SK-N-MC (cell line): ENCODE measurements around the gene TMEM131L.

Experiments
- DNase-seq: peaks from one replicate; pipeline ENCODE4 v3.0.0-alpha.2; 2011; ENCODE audit warnings: low read depth, low spot score
- H3K27ac ChIP-seq: fragments of 200-600 bp; sonication (generic); 2 replicates; pipeline ENCODE4 v1.5.1; 2016; ENCODE audit warnings: mixed run types
- H3K36me3 ChIP-seq: fragments of 200-600 bp; sonication (generic); 2 replicates; pipeline ENCODE4 v1.6.1; 2017; ENCODE audit warnings: antibody characterized with exemption, low read length, mixed read lengths; ENCODE audit not compliant: insufficient read depth
- H3K4me3 ChIP-seq: fragments of 200-600 bp; sonication (generic); 2 replicates; pipeline ENCODE4 v1.5.1; 2016
- H3K9ac ChIP-seq: fragments of 200-600 bp; sonication (generic); 2 replicates; pipeline ENCODE4 v1.8.0; 2017; ENCODE audit warnings: mixed run types, mixed read lengths; ENCODE audit not compliant: insufficient read length
- H3K9me3 ChIP-seq: fragments of 200-600 bp; sonication (generic); 2 replicates; pipeline ENCODE4 v1.6.1; 2017; ENCODE audit warnings: low read depth, mild to moderate bottlenecking, antibody characterized with exemption, low read length, moderate library complexity, mixed read lengths
- EZH2 ChIP-seq: fragments of 200-600 bp; sonication (generic); IDR thresholded peaks from one replicate; pipeline ENCODE4 v1.6.1; 2017; ENCODE audit warnings: antibody characterized with exemption
- FOXP2 ChIP-seq: optimal IDR thresholded peaks from 2 replicates; pipeline ENCODE3; 2011; ENCODE audit warnings: mild to moderate bottlenecking, moderate library complexity; ENCODE audit not compliant: insufficient read depth; ENCODE audit errors: extremely low read length, control extremely low read depth
- POLR2AphosphoS5 ChIP-seq: IDR thresholded peaks from 2 replicates; pipeline ENCODE4 v1.6.1; 2012; ENCODE audit warnings: mild to moderate bottlenecking, low read depth, low read length, borderline replicate concordance

The TMEM131L gene

DNA sequence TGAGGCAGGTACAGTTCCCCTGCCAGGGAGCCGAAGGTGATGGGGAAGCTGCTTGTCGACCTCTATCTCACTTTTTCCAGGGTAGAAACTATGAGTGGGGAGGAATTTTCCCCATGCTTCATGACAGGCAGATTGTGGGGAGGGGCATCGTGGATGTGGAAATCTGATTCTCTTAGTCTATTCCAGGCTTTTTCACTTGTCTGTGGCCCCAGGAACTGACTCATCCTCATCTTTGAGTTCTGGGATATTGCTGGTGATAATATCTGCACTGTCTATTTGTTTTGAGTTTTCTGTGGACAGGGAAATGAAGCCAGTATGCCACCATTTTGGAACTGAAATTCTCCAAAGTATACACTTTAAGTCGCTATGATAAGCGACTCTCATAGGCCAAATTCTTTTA lies 210.3 kb downstream of the TMEM131L start:
- no peak overlapping the region for H3K4me3 ChIP-seq
- no peak overlapping the region for H3K9ac ChIP-seq
- no peak for DNase-seq

DNA sequence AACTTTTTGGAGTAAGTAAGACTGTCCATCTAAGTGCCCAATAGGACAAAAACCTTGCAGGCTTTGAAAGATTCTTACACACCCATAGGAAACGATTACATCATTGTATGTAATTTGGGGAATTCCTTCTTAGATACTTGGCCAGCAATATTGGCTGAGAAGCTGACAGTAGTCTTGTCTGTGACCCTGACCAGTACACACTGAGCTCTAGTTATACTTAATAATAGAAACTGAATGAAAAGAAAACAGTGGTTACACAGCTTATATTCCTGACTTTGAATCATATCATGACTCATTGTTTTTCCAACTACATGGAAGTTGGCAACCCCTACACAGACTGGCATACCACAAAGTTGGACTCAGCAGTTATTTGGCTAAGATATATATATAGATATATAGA lies 210.8 kb downstream of the TMEM131L start:
- no peak overlapping the region for H3K27ac ChIP-seq
- H3K4me3 ChIP-seq = no peak overlapping the region
- H3K36me3 ChIP-seq = no peaks in the 10 kb centered on the region
- H3K9me3 ChIP-seq = no peaks in the 10 kb centered on the region
- DNase-seq = no peak
- H3K9ac ChIP-seq = no peak overlapping the region
- TF ChIP-seq POLR2AphosphoS5 (no peak), EZH2 (no peak), FOXP2 (no peak)

More for the DNA sequence above, 210.3 kb downstream of the TMEM131L start:
- TF ChIP-seq FOXP2 (no peak), POLR2AphosphoS5 (no peak), EZH2 (no peak)
- H3K36me3 ChIP-seq = no peaks in the 10 kb centered on the region
- H3K27ac ChIP-seq = no peak overlapping the region
- no peaks in the 10 kb centered on the region for H3K9me3 ChIP-seq

DNA sequence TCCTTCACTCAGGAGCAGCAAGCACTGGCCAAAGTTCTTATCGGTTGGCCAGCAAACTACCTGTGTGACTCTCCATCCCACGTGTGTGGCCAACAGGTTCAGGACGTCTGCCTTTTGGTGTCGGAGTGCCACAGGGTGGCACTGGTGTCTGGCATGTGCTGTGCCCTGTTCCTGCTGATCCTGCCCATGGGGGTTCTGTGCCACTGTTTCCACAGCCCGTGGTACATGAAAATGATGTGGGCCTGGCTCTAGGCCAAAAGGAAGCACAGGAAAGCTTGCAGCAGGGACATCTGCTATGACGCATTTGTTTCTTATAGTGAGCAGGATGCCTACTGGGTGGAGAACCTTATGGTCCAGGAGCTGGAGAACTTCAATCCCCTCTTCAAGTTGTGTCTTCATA lies 213.3 kb downstream of the TMEM131L start:
- no peak overlapping the region for H3K9ac ChIP-seq
- DNase-seq = no peak
- H3K4me3 ChIP-seq = no peak overlapping the region
- no peaks in the 10 kb centered on the region for H3K9me3 ChIP-seq
- H3K36me3 ChIP-seq = no peaks in the 10 kb centered on the region
- TF ChIP-seq FOXP2 (no peak), POLR2AphosphoS5 (no peak), EZH2 (no peak)
- no peak overlapping the region for H3K27ac ChIP-seq

- Histone ChIP-seq H3K4me3 (no peak overlapping the region), H3K36me3 (no peaks in the 10 kb centered on the region), H3K9ac (no peak overlapping the region), H3K27ac (no peak overlapping the region), H3K9me3 (peaks cover 7% of the 10 kb centered on the region; the same call in 1 of the 2 replicates)
- DNase-seq = no peak
- TF ChIP-seq POLR2AphosphoS5 (no peak), EZH2 (no peak), FOXP2 (no peak)
These were observed 217.6 kb downstream of the TMEM131L start for GRCh38 chr4:153683763-153684181.

DNA sequence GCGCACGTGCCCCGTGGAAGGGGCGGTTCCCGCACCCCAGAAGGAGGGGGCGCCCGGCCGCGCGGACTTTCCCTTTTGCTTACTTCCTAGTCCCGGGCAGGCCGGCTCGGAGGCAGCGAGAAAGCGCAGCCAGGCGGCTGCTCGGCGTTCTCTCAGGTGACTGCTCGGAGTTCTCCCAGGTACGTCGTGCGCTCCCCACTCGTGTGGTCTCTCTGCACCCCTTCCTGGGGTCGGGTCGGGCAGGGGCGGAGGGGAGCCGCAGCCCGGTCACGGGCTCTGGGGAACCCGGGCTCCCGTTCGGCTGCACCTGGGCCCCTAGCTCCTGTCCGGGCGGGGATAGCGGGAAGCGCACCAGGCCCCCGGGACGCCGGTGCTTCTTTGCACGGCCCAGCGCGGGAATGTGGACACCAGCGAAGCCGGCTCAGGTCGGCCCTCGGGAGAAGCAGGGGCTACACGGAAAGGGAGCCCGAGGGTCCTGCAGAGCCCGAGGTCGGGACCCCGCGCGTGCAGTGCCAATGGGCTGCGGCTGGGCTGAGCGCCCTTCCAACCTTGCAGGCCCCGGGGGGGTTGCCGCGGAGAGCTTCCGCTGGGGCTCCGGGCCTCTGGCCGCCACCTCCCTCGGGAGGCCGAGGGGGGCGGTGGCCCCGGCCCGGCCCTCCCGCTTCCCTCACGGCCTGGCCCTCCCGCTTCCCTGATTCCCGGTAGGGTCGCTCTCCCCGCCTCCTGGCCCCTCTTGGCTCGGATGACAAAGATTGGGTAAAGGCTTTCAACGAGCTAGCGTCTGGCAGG lies 218.2 kb downstream of the TMEM131L start, which contains the start of gene TLR2:
TSS of gene TLR2 (plus strand) at position 99 of the 789 bp plus-strand sequence. CDS start 18,628 bp downstream, outside the sequence.
- peaks cover 9% of the 10 kb centered on the region; the same call in 1 of the 2 replicates for H3K9me3 ChIP-seq
- H3K36me3 ChIP-seq = no peaks in the 10 kb centered on the region
- no peak within 1 kb of the TSS for H3K4me3 ChIP-seq
- no peak within 1 kb of the TSS for H3K9ac ChIP-seq
- TF ChIP-seq FOXP2 = no peak
- no peak for TF ChIP-seq POLR2AphosphoS5
- TF ChIP-seq EZH2 = no peak
- no peak for DNase-seq
- no peak within 1 kb of the TSS for H3K27ac ChIP-seq

DNA sequence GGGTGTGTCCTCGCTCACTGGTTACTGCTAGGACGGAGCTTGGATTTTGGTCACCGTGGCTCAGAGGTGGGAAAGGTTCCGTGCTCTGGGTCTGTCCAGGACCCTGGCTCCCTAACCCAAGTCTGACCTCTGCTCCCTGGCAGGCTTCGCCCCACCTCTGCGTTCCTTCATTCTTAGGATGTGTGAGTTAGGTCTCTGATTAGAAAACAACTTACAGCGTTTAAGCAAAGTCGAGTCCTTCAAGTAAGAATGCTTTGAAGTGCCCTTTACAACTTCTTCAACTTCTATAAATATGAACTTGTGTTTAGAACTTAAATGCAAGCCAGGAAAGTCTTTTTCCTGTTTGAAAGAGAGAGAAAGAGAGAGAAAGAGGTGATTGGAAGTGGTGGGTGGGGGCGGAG lies 218.8 kb downstream of the TMEM131L start:
- H3K27ac ChIP-seq = no peak overlapping the region
- no peaks in the 10 kb centered on the region for H3K36me3 ChIP-seq
- H3K9me3 ChIP-seq = peaks cover 9% of the 10 kb centered on the region; the same call in 1 of the 2 replicates
- no peak for TF ChIP-seq EZH2
- no peak for TF ChIP-seq POLR2AphosphoS5
- DNase-seq = no peak
- no peak overlapping the region for H3K4me3 ChIP-seq
- no peak overlapping the region for H3K9ac ChIP-seq
